Endothelial cell of umbilical vein (primary cell): ENCODE measurements around the gene ADGRL3. TPM values are rescaled to one million over a fixed set of nuclear protein-coding genes. Genes with fewer than 3 reads are reported as not detected.

Source experiments
- BruUV-seq: library from RNA; stranded (reverse); fragments of 400-500 nt; replicated peaks from 2 replicates; lab custom pipeline; 2021; lab: Mats Ljungman, UMichigan
- CTCF ChIA-PET: fragments of 300-600, 350-600 bp; sonication (Branson Sonifier 250); formaldehyde crosslinking; loops from one replicate; lab custom pipeline; 2021; ENCODE audit warnings: antibody characterized with exemption, inconsistent platforms; lab: Charles Lee
- POLR2A ChIA-PET: fragments of 300-600, 350-600 bp; sonication (Branson Sonifier 250); formaldehyde crosslinking; loops from one replicate; lab custom pipeline; 2021; ENCODE audit warnings: antibody characterized with exemption, inconsistent platforms; lab: Charles Lee
- DNase-seq: peaks from one replicate; pipeline ENCODE4 v3.0.0-alpha.2; 2011; ENCODE audit warnings: low read depth, low spot score
- FAIRE-seq: peaks from 2 replicates; lab custom pipeline; 2011; peaks lifted over from hg19 to GRCh38; lab: Jason Lieb, UNC
- H2AFZ ChIP-seq: 2 replicates; pipeline ENCODE4 v1.6.0; 2012; ENCODE audit warnings: low read depth, low read length, control low read depth, inconsistent platforms
- H3K27ac ChIP-seq: 2 replicates; pipeline ENCODE4 v1.5.1; 2011; ENCODE audit warnings: low read depth, mild to moderate bottlenecking, control low read depth, low read length, moderate library complexity; ENCODE audit not compliant: insufficient read depth
- H3K27me3 ChIP-seq, 2 experiments: 2 replicates each; pipeline versions ENCODE4 v1.6.0 to v1.6.1; 2011; ENCODE audit warnings: low read length in 2 of 2, mixed read lengths in 1 of 2; ENCODE audit not compliant: control insufficient read depth in 2 of 2, insufficient read depth in 2 of 2
- H3K36me3 ChIP-seq, 2 experiments: 2 replicates in 1 of 2; 3 replicates in 1 of 2; pipeline ENCODE4 v1.5.1; 2011; ENCODE audit warnings: low read length in 2 of 2, mild to moderate bottlenecking in 1 of 2, moderate library complexity in 1 of 2; ENCODE audit not compliant: control insufficient read depth in 2 of 2, insufficient read depth in 2 of 2; ENCODE audit errors: extremely low read depth in 1 of 2
- H3K4me1 ChIP-seq: 3 replicates; pipeline ENCODE4 v1.5.1; 2011; ENCODE audit warnings: mild to moderate bottlenecking, low read length; ENCODE audit not compliant: control insufficient read depth, insufficient read depth; ENCODE audit errors: extremely low read depth
- H3K4me2 ChIP-seq: 2 replicates; pipeline ENCODE4 v1.6.1; 2011; ENCODE audit warnings: low read length, control low read depth, mixed read lengths; ENCODE audit not compliant: insufficient read depth
- H3K4me3 ChIP-seq, 3 experiments: fragments of 200-600 bp in 1 of 3; sonication (generic), shearing (Covaris generic) in 1 of 3; replicated peaks in 1 of 3; 2 replicates each; pipeline ENCODE4 v1.5.1; 2011 to 2016; ENCODE audit warnings: control low read depth in 3 of 3, low read length in 3 of 3, mild to moderate bottlenecking in 2 of 3, inconsistent platforms in 1 of 3, low read depth in 1 of 3, moderate library complexity in 1 of 3; ENCODE audit not compliant: insufficient read depth in 1 of 3
- H3K79me2 ChIP-seq: 2 replicates; pipeline ENCODE4 v1.6.0; 2012; ENCODE audit warnings: low read length, inconsistent platforms; ENCODE audit not compliant: control insufficient read depth, insufficient read depth
- H3K9ac ChIP-seq: replicated peaks from 2 replicates; pipeline ENCODE3; 2011; ENCODE audit warnings: low read length, control low read depth; ENCODE audit not compliant: insufficient read depth; ENCODE audit errors: extremely low read depth
- H3K9me1 ChIP-seq: replicated peaks from 3 replicates; pipeline ENCODE4 v1.6.0; 2011; ENCODE audit warnings: mild to moderate bottlenecking, low read length; ENCODE audit not compliant: control insufficient read depth, insufficient read depth; ENCODE audit errors: extremely low read depth
- H3K9me3 ChIP-seq: replicated peaks from 2 replicates; pipeline ENCODE4 v1.5.1; 2012; ENCODE audit warnings: low read length, inconsistent platforms; ENCODE audit not compliant: control insufficient read depth, insufficient read depth
- H4K20me1 ChIP-seq: replicated peaks from 2 replicates; pipeline ENCODE3; 2011; ENCODE audit warnings: mild to moderate bottlenecking, low read length; ENCODE audit not compliant: control insufficient read depth, insufficient read depth; ENCODE audit errors: extremely low read depth
- EZH2 ChIP-seq: IDR thresholded peaks from 2 replicates; pipeline ENCODE4 v1.6.1; 2012; ENCODE audit warnings: borderline replicate concordance, low read depth, mild to moderate bottlenecking, moderate library complexity, low read length, inconsistent platforms; ENCODE audit not compliant: severe bottlenecking
- FOS ChIP-seq: IDR thresholded peaks from 2 replicates; pipeline ENCODE4 v1.6.1; 2011; ENCODE audit warnings: mild to moderate bottlenecking, low read length, moderate library complexity, borderline replicate concordance; ENCODE audit not compliant: insufficient read depth
- GATA2 ChIP-seq: IDR thresholded peaks from 2 replicates; pipeline ENCODE4 v1.7.0; 2011; ENCODE audit warnings: low read depth, mild to moderate bottlenecking, moderate library complexity, mixed read lengths, low read length; ENCODE audit not compliant: insufficient read length, insufficient read depth
- JUN ChIP-seq: IDR thresholded peaks from 2 replicates; pipeline ENCODE4 v1.6.1; 2011; ENCODE audit warnings: borderline replicate concordance, low read depth; ENCODE audit not compliant: insufficient read length, insufficient read depth
- MYC ChIP-seq: IDR thresholded peaks from one replicate; pipeline ENCODE4 v1.6.1; 2011; ENCODE audit warnings: mild to moderate bottlenecking, low read depth, low read length
- POLR2A ChIP-seq: IDR thresholded peaks from 2 replicates; pipeline ENCODE4 v1.6.1; 2012; ENCODE audit warnings: low read depth, mild to moderate bottlenecking, control low read depth, low read length
- POLR2AphosphoS5 ChIP-seq: IDR thresholded peaks from 2 replicates; pipeline ENCODE4 v1.6.1; 2012; ENCODE audit warnings: low read depth, mild to moderate bottlenecking, control low read depth, low read length, moderate library complexity; ENCODE audit not compliant: insufficient read depth
- dilution Hi-C: fragments of 300-500 bp; cut with MboI; formaldehyde crosslinking; loops from one replicate; pipeline ENCODE4 v1.15.0; 2019; ENCODE audit warnings: low sequenced_read_pairs; ENCODE audit not compliant: extremely low pct_ligation_motif_present
- intact Hi-C: fragments of 100-400 bp; cut with micrococcal nuclease; formaldehyde crosslinking; loops from one replicate; pipeline ENCODE4 v1.10.0; 2022
- polyA plus RNA-seq, 4 experiments: library from polyadenylated mRNA; depleted of rRNA in 3 of 4; stranded (reverse) in 3 of 4; unstranded in 1 of 4; fragments of >200 nt; gene quantifications; 2 replicates each; pipeline versions ENCODE4 v1.2.1 to v1.2.3, GENCODE V29; 2011 to 2012; ENCODE audit warnings: missing spikeins in 1 of 4
- total RNA-seq: library from RNA; stranded (reverse); gene quantifications from 2 replicates; pipeline ENCODE4 v1.2.3, GENCODE V29; 2021
- TF ChIP-seq, protein P1 (sequence below), 2 donors: IDR thresholded peaks; 1 replicate in 1 of 2; 2 replicates in 1 of 2; pipeline ENCODE4 v1.5.1; 2011; ENCODE audit warnings: low read length in 2 of 2, mild to moderate bottlenecking in 2 of 2, moderate library complexity in 2 of 2, control low read depth in 1 of 2, inconsistent platforms in 1 of 2, low read depth in 1 of 2; ENCODE audit not compliant: insufficient read depth in 1 of 2; ENCODE audit errors: extremely low read depth in 1 of 2
- TF ChIP-seq, protein P2 (sequence below): IDR thresholded peaks from 2 replicates; pipeline ENCODE4 v1.6.1; 2011; ENCODE audit not compliant: insufficient read depth, insufficient read length

The ADGRL3 gene
- total and polyA plus RNA-seq, 2 donors (not counting 3 experiments of a cell fraction or from before 2014, with no cell fraction given): not detected

- intact Hi-C loops: no loop called here
- H3K4me3 ChIP-seq: no peak overlapping the region
- BruUV-seq: no TSS peak
- H3K4me1 ChIP-seq: no peaks in the 10 kb centered on the region
- H3K9me3 ChIP-seq: no peaks in the 10 kb centered on the region
- H3K36me3 ChIP-seq: no peaks in the 10 kb centered on the region
- TF ChIP-seq GATA2 (no peak), FOS (no peak)
- H3K79me2 ChIP-seq: no peaks in the 10 kb centered on the region
- H3K9me1 ChIP-seq: no peaks in the 10 kb centered on the region
- dilution Hi-C loops: no loop called here
- DNase-seq (no peak), FAIRE-seq (no peak)
- no peaks in the 10 kb centered on the region for H4K20me1 ChIP-seq
- no peak overlapping the region for H3K4me2 ChIP-seq
- H3K27me3 ChIP-seq: no peaks in the 10 kb centered on the region
- H2AFZ ChIP-seq: no peak overlapping the region
- ChIA-PET POLR2A (no interaction called here), CTCF (no interaction called here)
- H3K9ac ChIP-seq: no peak overlapping the region
- no peak overlapping the region for H3K27ac ChIP-seq
Measured at GRCh38 chr4:62058571-62058970, 858.4 kb downstream of the ADGRL3 start.

DNA sequence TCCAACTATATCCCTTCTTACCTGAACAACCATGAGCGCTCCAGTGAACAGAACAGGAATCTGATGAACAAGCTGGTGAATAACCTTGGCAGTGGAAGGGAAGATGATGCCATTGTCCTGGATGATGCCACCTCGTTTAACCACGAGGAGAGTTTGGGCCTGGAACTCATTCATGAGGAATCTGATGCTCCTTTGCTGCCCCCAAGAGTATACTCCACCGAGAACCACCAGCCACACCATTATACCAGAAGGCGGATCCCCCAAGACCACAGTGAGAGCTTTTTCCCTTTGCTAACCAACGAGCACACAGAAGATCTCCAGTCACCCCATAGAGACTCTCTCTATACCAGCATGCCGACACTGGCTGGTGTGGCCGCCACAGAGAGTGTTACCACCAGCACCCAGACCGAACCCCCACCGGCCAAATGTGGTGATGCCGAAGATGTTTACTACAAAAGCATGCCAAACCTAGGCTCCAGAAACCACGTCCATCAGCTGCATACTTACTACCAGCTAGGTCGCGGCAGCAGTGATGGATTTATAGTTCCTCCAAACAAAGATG is 870.2 kb downstream of the ADGRL3 start:
- no peaks in the 10 kb centered on the region for H3K4me1 ChIP-seq
- H3K9me3 ChIP-seq: no peaks in the 10 kb centered on the region
- dilution Hi-C loops: no loop called here
- DNase-seq (no peak), FAIRE-seq (no peak)
- no peaks in the 10 kb centered on the region for H3K9me1 ChIP-seq
- H3K4me2 ChIP-seq: no peak overlapping the region
- H2AFZ ChIP-seq: no peak overlapping the region
- H4K20me1 ChIP-seq: no peaks in the 10 kb centered on the region
- H3K27me3 ChIP-seq: no peaks in the 10 kb centered on the region
- no TSS peak for BruUV-seq
- H3K27ac ChIP-seq: no peak overlapping the region
- H3K9ac ChIP-seq: no peak overlapping the region
- ChIA-PET POLR2A (no interaction called here), CTCF (no interaction called here)
- intact Hi-C loops: no loop called here
- no peak overlapping the region for H3K4me3 ChIP-seq
- no peaks in the 10 kb centered on the region for H3K79me2 ChIP-seq
- no peaks in the 10 kb centered on the region for H3K36me3 ChIP-seq
- TF ChIP-seq EZH2 (no peak), POLR2A (no peak), JUN (no peak), MYC (no peak), GATA2 (no peak), POLR2AphosphoS5 (no peak), FOS (no peak)
- TF ChIP-seq, protein P1, sequence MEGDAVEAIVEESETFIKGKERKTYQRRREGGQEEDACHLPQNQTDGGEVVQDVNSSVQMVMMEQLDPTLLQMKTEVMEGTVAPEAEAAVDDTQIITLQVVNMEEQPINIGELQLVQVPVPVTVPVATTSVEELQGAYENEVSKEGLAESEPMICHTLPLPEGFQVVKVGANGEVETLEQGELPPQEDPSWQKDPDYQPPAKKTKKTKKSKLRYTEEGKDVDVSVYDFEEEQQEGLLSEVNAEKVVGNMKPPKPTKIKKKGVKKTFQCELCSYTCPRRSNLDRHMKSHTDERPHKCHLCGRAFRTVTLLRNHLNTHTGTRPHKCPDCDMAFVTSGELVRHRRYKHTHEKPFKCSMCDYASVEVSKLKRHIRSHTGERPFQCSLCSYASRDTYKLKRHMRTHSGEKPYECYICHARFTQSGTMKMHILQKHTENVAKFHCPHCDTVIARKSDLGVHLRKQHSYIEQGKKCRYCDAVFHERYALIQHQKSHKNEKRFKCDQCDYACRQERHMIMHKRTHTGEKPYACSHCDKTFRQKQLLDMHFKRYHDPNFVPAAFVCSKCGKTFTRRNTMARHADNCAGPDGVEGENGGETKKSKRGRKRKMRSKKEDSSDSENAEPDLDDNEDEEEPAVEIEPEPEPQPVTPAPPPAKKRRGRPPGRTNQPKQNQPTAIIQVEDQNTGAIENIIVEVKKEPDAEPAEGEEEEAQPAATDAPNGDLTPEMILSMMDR (IDR thresholded peaks at IDR 0.05; ENCODE audit: extremely low read depth in 1 of 2, insufficient read depth in 1 of 2, low read depth in 1 of 2, low read length in 2 of 2): no peak
- TF ChIP-seq, protein P2, sequence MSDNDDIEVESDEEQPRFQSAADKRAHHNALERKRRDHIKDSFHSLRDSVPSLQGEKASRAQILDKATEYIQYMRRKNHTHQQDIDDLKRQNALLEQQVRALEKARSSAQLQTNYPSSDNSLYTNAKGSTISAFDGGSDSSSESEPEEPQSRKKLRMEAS: no peak
